Kidney (tissue), 14 donors: ENCODE measurements around the gene DDB1. TPM values are rescaled to one million over a fixed set of nuclear protein-coding genes. Genes with fewer than 3 reads are reported as not detected.

Source experiments
- DNase-seq, 5 donors: peaks; one replicate each; pipeline ENCODE4 v3.0.0-alpha.2; 2013 to 2020
- FAIRE-seq: peaks from 2 replicates; lab custom pipeline; 2012; peaks lifted over from hg19 to GRCh38; lab: Jason Lieb, UNC
- H3K27ac ChIP-seq, 2 donors: one replicate each; pipeline ENCODE4 v1.7.0; 2013; ENCODE audit warnings: low read depth in 2 of 2, low read length in 2 of 2, inconsistent platforms in 1 of 2
- H3K27me3 ChIP-seq: one replicate; pipeline ENCODE4 v1.7.1; 2013; ENCODE audit warnings: low read length, inconsistent platforms; ENCODE audit not compliant: control insufficient read depth, insufficient read depth
- H3K36me3 ChIP-seq, 3 donors: one replicate each; pipeline versions ENCODE4 v1.7.0 to v1.7.1; 2013; ENCODE audit warnings: low read length in 3 of 3, control low read depth in 1 of 3, inconsistent platforms in 1 of 3; ENCODE audit not compliant: insufficient read depth in 3 of 3, control insufficient read depth in 2 of 3
- H3K4me1 ChIP-seq, 3 donors: one replicate each; pipeline versions ENCODE4 v1.7.0 to v1.7.1; 2013; ENCODE audit warnings: low read length in 3 of 3, inconsistent platforms in 1 of 3, low read depth in 1 of 3; ENCODE audit not compliant: control insufficient read depth in 2 of 3, insufficient read depth in 2 of 3
- H3K4me3 ChIP-seq, 3 donors: one replicate each; pipeline versions ENCODE4 v1.7.0 to v1.8.1; 2013; ENCODE audit warnings: low read length in 3 of 3, control low read depth in 1 of 3, inconsistent platforms in 1 of 3
- H3K9ac ChIP-seq, 3 donors: one replicate each; pipeline versions ENCODE4 v1.7.0 to v1.7.1; 2013; ENCODE audit warnings: low read length in 3 of 3, control low read depth in 1 of 3, inconsistent platforms in 1 of 3
- H3K9me3 ChIP-seq, 3 donors: one replicate each; pipeline versions ENCODE4 v1.7.0 to v1.7.1; 2013; ENCODE audit warnings: low read length in 3 of 3, control low read depth in 1 of 3, inconsistent platforms in 1 of 3; ENCODE audit not compliant: control insufficient read depth in 2 of 3, insufficient read depth in 1 of 3
- CTCF ChIP-seq: IDR thresholded peaks from 3 replicates; pipeline ENCODE4 v1.5.1; 2012; ENCODE audit warnings: mild to moderate bottlenecking, moderate library complexity, borderline replicate concordance; ENCODE audit not compliant: insufficient read depth; ENCODE audit errors: extremely low read depth
- intact Hi-C: fragments of 100-400 bp; cut with DNase I; formaldehyde crosslinking; loops from one replicate; pipeline ENCODE4 v1.11.1; 2022
- polyA plus RNA-seq: library from polyadenylated mRNA; stranded (reverse); fragments of 350-450 nt; fragmentation: Illumina TruSeq; extraction: RNeasy Lipid Tissue Mini Kit (QIAGEN cat#74804); gene quantifications from one replicate; pipeline ENCODE4 v1.2.3, GENCODE V29; 2014; ENCODE audit warnings: low read depth, low replicate concordance; ENCODE audit not compliant: insufficient read depth
- total RNA-seq: library from RNA; stranded (reverse); fragmentation: NEBNext Ultra II Directional; extraction: Animal tissue kit (Norgen Biotek cat#: 25700); gene quantifications from one replicate; pipeline ENCODE4 v1.2.1, GENCODE V29; 2021
- donor health status: control.
- donor health status: control.
- donor health status: control.
- donor health status: control.
- donor health status: control.
- donor health status: DM: yes; HTN: yes; CAD: no.
- donor health status: Normal renal cell carcinoma (clear cell type).

The DDB1 gene
- total and polyA plus RNA-seq, 2 donors from 2014 or later = 131 to 185 TPM

- DNase-seq (peak; percentile 95 to 98 (median 97)), FAIRE-seq (no peak)
- peaks cover 5 to 21% (median 9%) of the 10 kb centered on the region in 3 donors for H3K36me3 ChIP-seq
- H3K4me1 ChIP-seq = peaks cover 0 to 14% (median 4%) of the 10 kb centered on the region in 3 donors
- peak within 1 kb of the TSS; percentile 97 to 99 for H3K27ac ChIP-seq
- H3K27me3 ChIP-seq = no peaks in the 10 kb centered on the region
- no peaks in the 10 kb centered on the region for H3K9me3 ChIP-seq
- no peak for TF ChIP-seq CTCF
- H3K4me3 ChIP-seq = peak within 1 kb of the TSS; percentile 85 to 96 (median 94)
- intact Hi-C loops = no loop called here
- peak within 1 kb of the TSS; percentile 82 to 99 (median 91) for H3K9ac ChIP-seq
These were observed 29.0 kb upstream of the DDB1 start, which contains the start of the genes CYB561A3 and TMEM138 for GRCh38 chr11:61361741-61362541. CYB561A3 (minus strand) TSS chr11:61361882; CDS start chr11:61356713, 5,169 bp downstream. TMEM138 (plus strand) TSS chr11:61362374; CDS start chr11:61364391, 2,017 bp downstream.

GRCh38 chr11:61361237-61361740 lies 28.4 kb upstream of the DDB1 start:
- H3K27me3 ChIP-seq = no peaks in the 10 kb centered on the region
- no peaks in the 10 kb centered on the region for H3K9me3 ChIP-seq
- intact Hi-C loops = no loop called here
- TF ChIP-seq CTCF = no peak
- H3K9ac ChIP-seq = peak overlapping the region; percentile 51 to 99 (median 82)
- H3K4me1 ChIP-seq = peaks cover 0 to 12% (median 0%) of the 10 kb centered on the region in 3 donors
- peaks cover 3 to 16% (median 6%) of the 10 kb centered on the region in 3 donors for H3K36me3 ChIP-seq
- FAIRE-seq (no peak), DNase-seq (peak in 2 of 5 donors; percentile 9)
- H3K4me3 ChIP-seq = peak overlapping the region; percentile 85 to 96 (median 94)
- H3K27ac ChIP-seq = peak overlapping the region; percentile 97 to 99

GRCh38 chr11:61359516-61359915 lies 26.6 kb upstream of the DDB1 start:
- H3K4me3 ChIP-seq = no peak overlapping the region
- no peak for TF ChIP-seq CTCF
- H3K9ac ChIP-seq = no peak overlapping the region
- peaks cover 0 to 9% (median 3%) of the 10 kb centered on the region in 3 donors for H3K36me3 ChIP-seq
- no peak overlapping the region for H3K27ac ChIP-seq
- no peak for FAIRE-seq
- no peak for DNase-seq
- intact Hi-C loops = no loop called here
- no peaks in the 10 kb centered on the region for H3K27me3 ChIP-seq
- H3K4me1 ChIP-seq = peaks cover 0 to 12% (median 0%) of the 10 kb centered on the region in 3 donors
- H3K9me3 ChIP-seq = no peaks in the 10 kb centered on the region
